ENCODE data around the gene LSAMP.

The LSAMP gene

GRCh38 chr3:116176974-116177555 lies 268.2 kb downstream of the LSAMP start:
- Histone ChIP-seq H3K9me3 (no peaks in the 10 kb centered on the region), H3K27ac (no peak overlapping the region), H3K4me3 (ENCODE audit: low read depth in 1 of 2, low read length in 1 of 2) (no peak overlapping the region), H3K36me3 (no peaks in the 10 kb centered on the region), H3K27me3 (no peaks in the 10 kb centered on the region), H3K4me1 (ENCODE audit: control insufficient read depth in 1 of 2, insufficient read depth in 1 of 2, low read depth in 1 of 2, low read length in 1 of 2) (no peaks in the 10 kb centered on the region)
- no peak for TF ChIP-seq CTCF (IDR thresholded peaks at IDR 0.05)

- H3K4me1 ChIP-seq (ENCODE audit: control insufficient read depth in 1 of 2, insufficient read depth in 1 of 2, low read depth in 1 of 2, low read length in 1 of 2): no peaks in the 10 kb centered on the region
- H3K4me3 ChIP-seq (ENCODE audit: low read depth in 1 of 2, low read length in 1 of 2): no peak overlapping the region
- no peak for TF ChIP-seq CTCF (IDR thresholded peaks at IDR 0.05)
- no peaks in the 10 kb centered on the region for H3K36me3 ChIP-seq
- no peaks in the 10 kb centered on the region for H3K9me3 ChIP-seq
- no peak overlapping the region for H3K27ac ChIP-seq
- no peaks in the 10 kb centered on the region for H3K27me3 ChIP-seq
Measured at GRCh38 chr3:116166121-116166520, 279.2 kb downstream of the LSAMP start.

- Histone ChIP-seq H3K4me3 (ENCODE audit: low read depth in 1 of 2, low read length in 1 of 2) (no peak overlapping the region), H3K4me1 (ENCODE audit: control insufficient read depth in 1 of 2, insufficient read depth in 1 of 2, low read depth in 1 of 2, low read length in 1 of 2) (no peaks in the 10 kb centered on the region), H3K9me3 (no peaks in the 10 kb centered on the region), H3K27me3 (no peaks in the 10 kb centered on the region), H3K36me3 (no peaks in the 10 kb centered on the region), H3K27ac (no peak overlapping the region)
- TF ChIP-seq CTCF (IDR thresholded peaks at IDR 0.05): no peak
Measured at GRCh38 chr3:116165641-116166040, 279.6 kb downstream of the LSAMP start.

- Histone ChIP-seq H3K4me3 (ENCODE audit: low read depth in 1 of 2, low read length in 1 of 2) (no peak overlapping the region), H3K27me3 (no peaks in the 10 kb centered on the region), H3K9me3 (no peaks in the 10 kb centered on the region), H3K27ac (no peak overlapping the region), H3K36me3 (no peaks in the 10 kb centered on the region), H3K4me1 (ENCODE audit: control insufficient read depth in 1 of 2, insufficient read depth in 1 of 2, low read depth in 1 of 2, low read length in 1 of 2) (no peaks in the 10 kb centered on the region)
- TF ChIP-seq CTCF (IDR thresholded peaks at IDR 0.05): no peak
Measured at GRCh38 chr3:116165135-116165534, 280.2 kb downstream of the LSAMP start.

DNA sequence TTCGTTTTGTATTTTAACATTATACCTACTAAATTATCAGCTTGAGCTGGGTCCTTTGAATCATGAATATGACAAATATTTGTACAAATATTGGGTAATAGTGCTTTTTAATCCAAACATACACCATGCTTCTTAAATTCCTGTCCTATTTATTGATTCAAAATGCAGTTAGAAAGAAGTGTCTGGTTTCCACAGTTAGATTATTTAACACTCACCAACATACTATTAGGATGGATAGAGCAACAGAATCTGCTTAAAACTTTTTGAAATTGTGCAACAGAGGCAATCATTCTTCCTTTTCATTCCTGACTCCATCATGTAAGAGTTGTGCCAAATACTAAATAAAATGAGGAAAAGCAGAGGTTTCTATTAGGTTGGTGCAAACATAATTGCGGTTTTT lies 281.2 kb downstream of the LSAMP start:
- no peak overlapping the region for H3K4me3 ChIP-seq (ENCODE audit: low read depth in 1 of 2, low read length in 1 of 2)
- no peaks in the 10 kb centered on the region for H3K4me1 ChIP-seq (ENCODE audit: control insufficient read depth in 1 of 2, insufficient read depth in 1 of 2, low read depth in 1 of 2, low read length in 1 of 2)
- no peaks in the 10 kb centered on the region for H3K27me3 ChIP-seq
- no peak for TF ChIP-seq CTCF (IDR thresholded peaks at IDR 0.05)
- no peaks in the 10 kb centered on the region for H3K9me3 ChIP-seq
- H3K27ac ChIP-seq: no peak overlapping the region
- H3K36me3 ChIP-seq: no peaks in the 10 kb centered on the region
